ENCODE results near the gene EVI2B.

- TF ChIP-seq CTCF (conservative IDR thresholded peaks at IDR 0.05) (no peak), ZFX (IDR thresholded peaks at IDR 0.05) (no peak)
Observed at GRCh38 chr17:31297090-31297489, 16.8 kb downstream of the EVI2B start, which contains the start of gene OMG.

Data from C4-2B (cell line).